H9 (cell line): ENCODE measurements around the gene ANKRD42. TPM values are rescaled to one million over a fixed set of nuclear protein-coding genes. Genes with fewer than 3 reads are reported as not detected.
"Not testable (repeated sequence)": the region's sequence is repeated elsewhere in the genome, so short reads cannot be mapped to it uniquely, and the experiment has no call there.

Experiments used
- DNase-seq: peaks from one replicate; pipeline ENCODE4 v3.0.0-alpha.2; 2017
- H2AFZ ChIP-seq: one replicate; pipeline ENCODE4 v1.6.1; 2013; ENCODE audit warnings: mild to moderate bottlenecking, low read length, control low read depth, moderate library complexity
- H2AK5ac ChIP-seq: 2 replicates; pipeline ENCODE4 v1.6.1; 2013; ENCODE audit warnings: low read length, control low read depth, mixed read lengths; ENCODE audit not compliant: insufficient read length
- H2BK120ac ChIP-seq: one replicate; pipeline ENCODE4 v1.6.1; 2013; ENCODE audit warnings: low read depth, mild to moderate bottlenecking, low read length, control low read depth, inconsistent platforms; ENCODE audit not compliant: poor library complexity, severe bottlenecking
- H2BK12ac ChIP-seq: 2 replicates; pipeline ENCODE4 v1.6.1; 2013; ENCODE audit warnings: low read length, control low read depth, mixed read lengths, low read depth; ENCODE audit not compliant: insufficient read length
- H2BK15ac ChIP-seq: 2 replicates; pipeline ENCODE4 v1.6.1; 2013; ENCODE audit warnings: low read depth, low read length, control low read depth
- H2BK20ac ChIP-seq: one replicate; pipeline ENCODE4 v1.6.1; 2013; ENCODE audit warnings: low read depth, mild to moderate bottlenecking, low read length, control low read depth, inconsistent platforms; ENCODE audit not compliant: poor library complexity, severe bottlenecking
- H2BK5ac ChIP-seq: 2 replicates; pipeline ENCODE4 v1.6.1; 2013; ENCODE audit warnings: low read length, control low read depth, mixed read lengths; ENCODE audit not compliant: insufficient read length
- H3K14ac ChIP-seq: 2 replicates; pipeline ENCODE4 v1.6.1; 2013; ENCODE audit warnings: low read length, control low read depth; ENCODE audit not compliant: insufficient read depth
- H3K18ac ChIP-seq: 2 replicates; pipeline ENCODE4 v1.6.1; 2013; ENCODE audit warnings: low read depth, mild to moderate bottlenecking, mixed read lengths, low read length, control low read depth; ENCODE audit not compliant: insufficient read length
- H3K23ac ChIP-seq: 2 replicates; pipeline ENCODE4 v1.6.1; 2013; ENCODE audit warnings: low read length, control low read depth, mixed read lengths, low read depth; ENCODE audit not compliant: insufficient read length
- H3K23me2 ChIP-seq: 2 replicates; pipeline ENCODE4 v1.6.1; 2013; ENCODE audit warnings: low read depth, mild to moderate bottlenecking, mixed read lengths, low read length, control low read depth; ENCODE audit not compliant: insufficient read length, poor library complexity, severe bottlenecking
- H3K27ac ChIP-seq: 2 replicates; pipeline ENCODE4 v1.5.1; 2013; ENCODE audit warnings: low read length, control low read depth, mixed read lengths, low read depth; ENCODE audit not compliant: insufficient read length
- H3K27me3 ChIP-seq: 2 replicates; pipeline ENCODE4 v1.6.1; 2013; ENCODE audit warnings: low read length, control low read depth, inconsistent platforms; ENCODE audit not compliant: insufficient read depth
- H3K4ac ChIP-seq: 2 replicates; pipeline ENCODE4 v1.6.1; 2013; ENCODE audit warnings: low read depth, mild to moderate bottlenecking, control low read depth, inconsistent platforms, low read length, moderate library complexity
- H3K4me1 ChIP-seq: 2 replicates; pipeline ENCODE4 v1.6.1; 2013; ENCODE audit warnings: low read length, control low read depth, inconsistent platforms; ENCODE audit not compliant: insufficient read depth
- H3K4me2 ChIP-seq: 2 replicates; pipeline ENCODE4 v1.6.1; 2013; ENCODE audit warnings: low read length, control low read depth, mixed read lengths; ENCODE audit not compliant: insufficient read length, insufficient read depth
- H3K56ac ChIP-seq: 2 replicates; pipeline ENCODE4 v1.6.1; 2013; ENCODE audit warnings: low read depth, mild to moderate bottlenecking, mixed read lengths, low read length, control low read depth; ENCODE audit not compliant: insufficient read length
- H3K79me1 ChIP-seq: 2 replicates; pipeline ENCODE4 v1.6.1; 2013; ENCODE audit warnings: low read depth, mild to moderate bottlenecking, moderate library complexity, low read length, control low read depth, inconsistent platforms; ENCODE audit not compliant: insufficient read depth, poor library complexity, severe bottlenecking
- H3K79me2 ChIP-seq: 2 replicates; pipeline ENCODE4 v1.6.1; 2013; ENCODE audit warnings: low read length, control low read depth, inconsistent platforms; ENCODE audit not compliant: insufficient read depth
- H3K9ac ChIP-seq: 2 replicates; pipeline ENCODE4 v1.6.1; 2013; ENCODE audit warnings: low read length, control low read depth, mixed read lengths; ENCODE audit not compliant: insufficient read length; ENCODE audit errors: extremely low read depth
- H3K9me3 ChIP-seq: one replicate; pipeline ENCODE4 v1.6.1; 2013; ENCODE audit warnings: low read depth, low read length, inconsistent platforms; ENCODE audit not compliant: control insufficient read depth
- H3T11ph ChIP-seq: one replicate; pipeline ENCODE4 v1.6.1; 2013; ENCODE audit warnings: mild to moderate bottlenecking, low read length, control low read depth, inconsistent platforms
- H4K20me1 ChIP-seq: one replicate; pipeline ENCODE4 v1.6.1; 2013; ENCODE audit not compliant: control insufficient read depth, insufficient read length, insufficient read depth
- H4K5ac ChIP-seq: 2 replicates; pipeline ENCODE4 v1.6.1; 2013; ENCODE audit warnings: low read depth, mild to moderate bottlenecking, mixed read lengths, low read length, control low read depth; ENCODE audit not compliant: insufficient read length
- H4K8ac ChIP-seq: replicated peaks from 2 replicates; pipeline ENCODE4 v1.6.1; 2013; ENCODE audit warnings: low read length, control low read depth, mixed read lengths, low read depth; ENCODE audit not compliant: insufficient read length
- H4K91ac ChIP-seq: 2 replicates; pipeline ENCODE4 v1.6.1; 2013; ENCODE audit warnings: low read depth, mild to moderate bottlenecking, moderate library complexity, mixed read lengths, low read length, control low read depth; ENCODE audit not compliant: insufficient read length
- H3K27ac Mint-ChIP-seq, 3 experiments: 2 replicates in 2 of 3; 3 replicates in 1 of 3; pipeline ENCODE4 v1.8.0; 2020 to 2021; ENCODE audit warnings: mixed read lengths in 3 of 3, mild to moderate bottlenecking in 1 of 3, moderate library complexity in 1 of 3
- H3K27me3 Mint-ChIP-seq: 2 replicates; pipeline ENCODE4 v1.8.0; 2021; ENCODE audit warnings: low read depth, mild to moderate bottlenecking, moderate library complexity, mixed read lengths
- H3K36me3 Mint-ChIP-seq, 3 experiments: 2 replicates in 2 of 3; 3 replicates in 1 of 3; pipeline ENCODE4 v1.8.0; 2020 to 2021; ENCODE audit warnings: low read depth in 3 of 3, mixed read lengths in 3 of 3; ENCODE audit not compliant: insufficient read depth in 1 of 3
- H3K4me1 Mint-ChIP-seq, 2 experiments: 2 replicates each; pipeline ENCODE4 v1.8.0; 2020; ENCODE audit warnings: mixed read lengths in 2 of 2
- H3K4me3 Mint-ChIP-seq, 2 experiments: 2 replicates in 1 of 2; 3 replicates in 1 of 2; pipeline ENCODE4 v1.8.0; 2020 to 2021; ENCODE audit warnings: mild to moderate bottlenecking in 2 of 2, mixed read lengths in 2 of 2, moderate library complexity in 1 of 2
- H3K9me3 Mint-ChIP-seq, 2 experiments: 2 replicates in 1 of 2; 3 replicates in 1 of 2; pipeline ENCODE4 v1.8.0; 2020; ENCODE audit warnings: mild to moderate bottlenecking in 2 of 2, mixed read lengths in 2 of 2, moderate library complexity in 1 of 2
- WGBS: extraction: QIAGEN DNeasy Blood & Tissue Kit; methylation state at CpG from one replicate; pipeline ENCODE4 v1.1.7; 2013; ENCODE audit warnings: missing lambda C conversion rate, low lambda C conversion rate, mixed read lengths; ENCODE audit not compliant: insufficient read length; ENCODE audit errors: extremely low coverage; 5-methylcytosine and 5-hydroxymethylcytosine counted together
- total RNA-seq: library from RNA; stranded (reverse); gene quantifications from 2 replicates; pipeline ENCODE4 v1.2.1, GENCODE V29; 2021

Gene ANKRD42
- total RNA-seq, 1 experiment from 2014 or later: 4.9 TPM

DNA sequence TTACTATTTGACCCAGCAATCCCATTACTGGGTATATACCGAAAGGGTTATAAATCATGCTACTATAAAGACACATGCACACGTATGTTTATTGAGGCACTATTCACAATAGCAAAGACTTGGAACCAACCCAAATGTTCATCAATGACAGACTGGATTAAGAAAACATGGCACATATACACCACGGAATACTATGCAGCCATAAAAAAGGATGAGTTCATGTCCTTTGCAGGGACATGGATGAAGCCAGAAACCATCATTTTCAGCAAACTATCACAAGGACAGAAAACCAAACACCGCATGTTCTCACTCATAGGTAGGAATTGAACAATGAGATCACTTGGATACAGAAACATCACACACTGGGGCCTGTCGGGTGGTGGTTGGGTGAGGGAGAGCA is 78.2 kb downstream of the ANKRD42 start:
- not testable (repeated sequence) for H4K20me1 ChIP-seq, H4K8ac ChIP-seq, H2BK15ac ChIP-seq, H3K27me3 ChIP-seq, H2BK20ac ChIP-seq, H3K23ac ChIP-seq, H3K14ac ChIP-seq, H2BK12ac ChIP-seq, H3K27me3 Mint-ChIP-seq, H3K9me3 ChIP-seq, H4K91ac ChIP-seq, H3T11ph ChIP-seq, H3K9me3 Mint-ChIP-seq, H3K27ac ChIP-seq, H3K9ac ChIP-seq, H3K4me1 Mint-ChIP-seq, H3K79me1 ChIP-seq, H2BK120ac ChIP-seq, H3K27ac Mint-ChIP-seq, H3K4me3 Mint-ChIP-seq, DNase-seq, H3K4me2 ChIP-seq, H3K79me2 ChIP-seq, H3K56ac ChIP-seq, H2AFZ ChIP-seq, H2AK5ac ChIP-seq, H3K23me2 ChIP-seq, H3K4ac ChIP-seq, H3K18ac ChIP-seq, H2BK5ac ChIP-seq, H4K5ac ChIP-seq, H3K4me1 ChIP-seq
- WGBS: no CpG with 5 or more reads among the region's 5 CpGs
- peaks cover 26 to 70% (median 38%) of the 10 kb centered on the region in 3 experiments for H3K36me3 Mint-ChIP-seq
